Measurements from ENCODE around the gene ARHGAP8. TPM values are rescaled to one million over a fixed set of nuclear protein-coding genes. Genes with fewer than 3 reads are reported as not detected.
"Not testable (repeated sequence)": the region's sequence is repeated elsewhere in the genome, so short reads cannot be mapped to it uniquely, and the experiment has no call there.

The ARHGAP8 gene
- polyA plus RNA-seq, 3 donors, result 31.4 to 51.0 (median 37.3) TPM

GRCh38 chr22:44903164-44903563, 150.8 kb downstream of the ARHGAP8 start:
- not testable (repeated sequence) for DNase-seq

DNA sequence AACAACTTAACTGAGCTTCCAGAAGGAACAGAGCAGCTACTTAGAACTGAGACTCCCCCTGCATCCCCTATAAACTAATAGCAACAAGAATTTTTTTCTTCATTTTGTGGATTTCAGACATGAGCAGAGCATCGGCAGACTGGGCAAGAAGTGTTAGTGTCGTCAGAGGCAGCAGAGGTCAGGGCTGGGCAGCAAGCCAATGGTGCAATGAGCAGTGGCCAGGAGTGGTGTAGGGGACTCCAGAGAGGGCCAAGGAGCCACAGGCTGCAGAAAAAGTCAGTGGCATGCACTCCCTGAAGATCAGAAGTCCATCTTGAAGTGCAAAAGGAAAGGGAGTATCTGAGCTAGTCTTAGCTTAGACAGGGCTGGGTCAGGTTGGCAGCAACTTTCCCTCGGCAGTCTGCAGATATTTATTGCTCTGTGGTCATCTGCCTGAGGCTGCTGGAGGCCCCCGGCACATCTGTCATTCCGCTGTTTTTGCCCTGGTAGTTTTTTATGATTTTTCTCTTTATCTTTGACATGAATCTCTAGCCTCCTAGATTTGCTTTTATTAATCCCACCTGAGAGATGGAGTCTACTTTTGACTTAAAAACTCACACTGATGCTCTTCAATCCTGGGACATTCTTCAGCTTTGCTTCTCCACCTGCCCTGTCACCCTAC, 152.2 kb downstream of the ARHGAP8 start:
- DNase-seq, result not testable (repeated sequence)

GRCh38 chr22:44906248-44906936, 154.0 kb downstream of the ARHGAP8 start:
- DNase-seq, result no peak

DNA sequence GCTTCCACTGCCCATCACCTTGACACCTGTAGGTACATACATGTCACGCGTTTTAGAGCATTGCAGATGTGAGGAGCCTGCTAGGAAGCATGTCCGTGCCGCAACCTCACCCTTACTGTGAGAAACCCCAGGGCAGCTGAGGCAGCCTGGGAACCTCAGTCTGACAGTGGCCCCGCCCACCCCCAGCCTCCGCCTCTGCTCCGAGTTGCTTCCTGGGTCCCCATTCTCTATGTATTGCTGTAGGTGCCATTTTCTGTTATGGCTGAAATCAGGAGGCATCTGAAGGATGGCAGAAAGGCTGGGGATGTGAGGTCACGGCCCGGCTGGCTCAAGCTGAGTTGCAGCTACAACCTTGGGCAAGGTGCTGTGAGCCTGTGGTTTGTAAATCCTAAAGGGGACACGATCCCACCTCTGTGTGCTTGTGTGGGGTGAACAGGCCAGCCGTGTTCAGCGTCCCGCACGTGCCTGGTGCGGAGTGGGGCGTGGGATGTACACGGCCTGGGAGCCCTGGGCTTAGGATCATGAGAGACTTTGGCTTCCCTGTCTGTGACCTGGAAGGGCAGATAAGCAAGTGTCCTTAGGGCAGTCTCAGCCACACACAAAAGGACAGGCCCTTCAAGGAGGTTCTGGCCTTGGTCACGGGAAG, 154.7 kb downstream of the ARHGAP8 start:
- DNase-seq, result no peak

- DNase-seq, result no peak
These were observed 155.7 kb downstream of the ARHGAP8 start for GRCh38 chr22:44907765-44908737.

DNA sequence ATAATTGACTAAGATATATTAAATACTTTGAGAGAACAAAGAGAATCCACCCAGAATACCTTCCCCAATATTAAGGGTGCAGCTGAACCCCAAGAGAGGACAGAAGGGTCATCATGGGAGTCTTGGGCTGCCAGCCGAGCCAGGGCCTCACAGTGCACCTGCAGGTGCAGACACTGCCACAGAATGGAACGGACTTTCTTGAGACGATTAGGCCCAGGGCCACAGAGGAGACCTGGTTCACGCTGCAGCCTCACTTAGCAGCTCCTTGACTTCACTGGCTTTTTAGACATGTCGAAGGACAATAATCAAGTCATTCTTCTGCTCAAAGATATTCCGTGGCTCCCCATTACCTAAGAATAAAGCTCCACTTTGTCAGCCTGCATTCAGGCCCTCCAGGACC, 156.9 kb downstream of the ARHGAP8 start:
- DNase-seq, result no peak

Other genes with a start within 250 kb of the ARHGAP8 start
- gene PRR5, start 50.4 kb upstream of the ARHGAP8 start, polyA plus RNA-seq (ENCODE audit: insufficient read length in 3 of 3), result 10 to 100 TPM; 33.5 to 36.1 (median 35.3) TPM

Measured in renal pelvis (tissue), 4 donors.